RWPE1 (cell line): ENCODE data around the gene MT1G.
A peak's percentile ranks its signal among the peaks of the same experiment; 100 is the strongest.

Experiments
- CTCF ChIA-PET: fragments of 350-600 bp; sonication (Branson Sonifier 250); formaldehyde crosslinking; extraction: SDS; loops from one replicate; lab custom pipeline; 2021; lab: Yijun Ruan, JAX
- POLR2A ChIA-PET: fragments of 400-600 bp; formaldehyde crosslinking; extraction: SDS; loops from one replicate; lab custom pipeline; 2020; ENCODE audit warnings: antibody characterized with exemption; ENCODE audit not compliant: low non-redundant PET; lab: Yijun Ruan, JAX
- DNase-seq: peaks from one replicate; pipeline ENCODE4 v3.0.0; 2012; ENCODE audit warnings: low spot score
- H3K27ac ChIP-seq: fragments of 450-650 bp; 2 replicates; pipeline ENCODE4 v1.5.1; 2017
- CTCF ChIP-seq: fragments of 450-650 bp; conservative IDR thresholded peaks from 2 replicates; pipeline ENCODE4 v1.5.1; 2017; ENCODE audit warnings: low read depth, mild to moderate bottlenecking

The MT1G gene

GRCh38 chr16:56647641-56648431 is 20.0 kb downstream of the MT1G start:
- DNase-seq = no peak
- ChIA-PET CTCF (interaction anchor here (0.6 kb wide), 1 partner anchor 280 kb away, joined by 5 read pairs; no protein-coding TSS in a partner anchor), POLR2A (no interaction called here)
- no peak for TF ChIP-seq CTCF
- no peak overlapping the region for H3K27ac ChIP-seq

- no peak for DNase-seq
- TF ChIP-seq CTCF = no peak
- ChIA-PET POLR2A (no interaction called here), CTCF (no interaction called here)
- H3K27ac ChIP-seq = no peak overlapping the region
Measured at GRCh38 chr16:56645838-56646237, 22.0 kb downstream of the MT1G start.

- no peak for DNase-seq
- no peak for TF ChIP-seq CTCF
- ChIA-PET POLR2A (no interaction called here), CTCF (no interaction called here)
- H3K27ac ChIP-seq = no peak overlapping the region
Measured at GRCh38 chr16:56645311-56645710, 22.6 kb downstream of the MT1G start.

- ChIA-PET CTCF (interaction anchor here (0.6 to 0.7 kb wide), 3 partner anchors 19 to 79 kb away, joined by 3 to 6 read pairs (median 4); no protein-coding TSS in a partner anchor), POLR2A (no interaction called here)
- DNase-seq = no peak
- no peak for TF ChIP-seq CTCF
- H3K27ac ChIP-seq = peak overlapping the region; percentile 44
Measured at GRCh38 chr16:56643833-56644232, 24.0 kb downstream of the MT1G start.

- peak overlapping the region; percentile 44 for H3K27ac ChIP-seq
- no peak for DNase-seq
- POLR2A ChIA-PET = no interaction called here
- no peak; the same call in 1 of the 2 replicates for TF ChIP-seq CTCF
- CTCF ChIA-PET = interaction anchor here (0.6 to 0.7 kb wide), 2 partner anchors 18 to 24 kb away, joined by 3 to 6 read pairs; no protein-coding TSS in a partner anchor
Measured at GRCh38 chr16:56643080-56643778, 24.6 kb downstream of the MT1G start.

- POLR2A ChIA-PET = no interaction called here
- no peak overlapping the region for H3K27ac ChIP-seq
- no peak for DNase-seq
- CTCF ChIA-PET = no interaction called here
- no peak for TF ChIP-seq CTCF
Measured at GRCh38 chr16:56641166-56641565, 26.7 kb downstream of the MT1G start.
